ENCODE results near the gene AQP12B. TPM values are rescaled to one million over a fixed set of nuclear protein-coding genes. Genes with fewer than 3 reads are reported as not detected.

The AQP12B gene
- total RNA-seq, 3 donors from 2014 or later, result 0.16 to 10.0 (median 3.9) TPM

DNA sequence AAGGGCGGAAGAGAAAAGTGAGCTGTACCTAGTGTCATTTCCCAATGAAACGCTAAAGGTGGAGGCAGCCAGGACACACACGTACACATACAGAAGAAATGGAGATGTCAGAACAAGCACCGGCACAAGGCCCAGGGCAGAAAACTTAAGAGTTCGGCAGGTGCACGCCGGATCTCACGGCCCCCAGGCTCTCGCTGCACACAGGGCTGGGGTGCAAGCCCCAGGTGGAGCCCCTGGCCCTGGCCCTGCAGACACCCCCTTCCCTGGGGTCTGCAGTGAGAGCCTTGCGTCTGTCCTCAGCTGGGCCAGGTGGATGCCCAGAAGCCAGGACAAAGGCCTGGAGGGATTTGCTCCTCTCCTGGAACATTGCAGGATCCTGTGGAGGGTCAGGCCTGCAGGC lies 45.7 kb upstream of the AQP12B start:
- Histone ChIP-seq H3K9me3 (no peaks in the 10 kb centered on the region), H3K4me1 (ENCODE audit: low read depth) (no peaks in the 10 kb centered on the region), H3K4me3 (no peak overlapping the region), H3K36me3 (ENCODE audit: low read depth) (no peaks in the 10 kb centered on the region)
- ATAC-seq, result no peak
- TF ChIP-seq, protein P1, sequence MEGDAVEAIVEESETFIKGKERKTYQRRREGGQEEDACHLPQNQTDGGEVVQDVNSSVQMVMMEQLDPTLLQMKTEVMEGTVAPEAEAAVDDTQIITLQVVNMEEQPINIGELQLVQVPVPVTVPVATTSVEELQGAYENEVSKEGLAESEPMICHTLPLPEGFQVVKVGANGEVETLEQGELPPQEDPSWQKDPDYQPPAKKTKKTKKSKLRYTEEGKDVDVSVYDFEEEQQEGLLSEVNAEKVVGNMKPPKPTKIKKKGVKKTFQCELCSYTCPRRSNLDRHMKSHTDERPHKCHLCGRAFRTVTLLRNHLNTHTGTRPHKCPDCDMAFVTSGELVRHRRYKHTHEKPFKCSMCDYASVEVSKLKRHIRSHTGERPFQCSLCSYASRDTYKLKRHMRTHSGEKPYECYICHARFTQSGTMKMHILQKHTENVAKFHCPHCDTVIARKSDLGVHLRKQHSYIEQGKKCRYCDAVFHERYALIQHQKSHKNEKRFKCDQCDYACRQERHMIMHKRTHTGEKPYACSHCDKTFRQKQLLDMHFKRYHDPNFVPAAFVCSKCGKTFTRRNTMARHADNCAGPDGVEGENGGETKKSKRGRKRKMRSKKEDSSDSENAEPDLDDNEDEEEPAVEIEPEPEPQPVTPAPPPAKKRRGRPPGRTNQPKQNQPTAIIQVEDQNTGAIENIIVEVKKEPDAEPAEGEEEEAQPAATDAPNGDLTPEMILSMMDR (IDR thresholded peaks at IDR 0.05), result no peak
- intact Hi-C loops (cut with DNase I, micrococcal nuclease), result no loop called here
- no peak for DNase-seq

DNA sequence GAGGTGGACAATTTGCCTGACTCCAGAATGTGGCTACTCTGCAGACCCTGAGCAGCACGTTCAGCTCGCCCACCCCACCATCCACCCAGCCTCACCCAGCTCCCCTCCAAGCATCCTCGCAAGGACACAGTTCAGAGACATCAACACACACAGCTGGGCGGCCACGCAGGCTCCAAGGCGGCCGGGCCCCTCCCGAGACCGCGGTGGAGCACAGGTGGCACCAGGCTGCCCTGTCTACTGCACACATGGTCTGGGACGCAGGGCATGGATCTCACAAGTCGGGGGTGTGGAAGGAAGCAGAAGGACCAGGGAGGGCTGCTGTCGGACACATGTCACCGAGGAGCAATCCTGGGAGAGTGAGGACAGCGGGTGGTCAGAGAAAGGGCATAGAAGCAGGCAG lies 45.2 kb upstream of the AQP12B start:
- TF ChIP-seq, protein P1 (IDR thresholded peaks at IDR 0.05), result no peak
- ATAC-seq (no peak), DNase-seq (no peak)
- Histone ChIP-seq H3K36me3 (ENCODE audit: low read depth) (no peaks in the 10 kb centered on the region), H3K9me3 (no peaks in the 10 kb centered on the region), H3K4me1 (ENCODE audit: low read depth) (no peaks in the 10 kb centered on the region), H3K4me3 (no peak overlapping the region)
- intact Hi-C loops (cut with DNase I, micrococcal nuclease), result no loop called here

DNA sequence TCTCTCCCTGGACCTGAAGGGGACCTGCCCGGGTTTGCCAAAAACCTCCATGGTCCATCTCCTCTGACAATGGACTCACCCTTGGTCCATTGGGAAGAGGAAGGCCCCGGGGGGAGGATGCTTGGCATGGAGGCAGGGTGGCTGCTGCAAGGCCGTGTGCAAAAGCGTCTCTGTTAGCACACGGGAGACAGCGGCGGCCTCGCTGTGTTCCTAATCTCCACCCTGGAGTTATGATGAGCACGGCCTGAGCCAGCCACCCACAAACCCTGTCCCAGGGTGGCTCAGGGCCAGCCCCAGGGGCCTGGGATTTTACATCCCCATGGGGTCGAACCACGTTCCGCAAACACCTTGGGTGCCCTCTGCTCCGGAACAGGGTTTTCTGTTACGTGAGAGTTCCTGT lies 44.8 kb upstream of the AQP12B start:
- Histone ChIP-seq H3K36me3 (ENCODE audit: low read depth) (no peaks in the 10 kb centered on the region), H3K4me3 (no peak overlapping the region), H3K4me1 (ENCODE audit: low read depth) (no peaks in the 10 kb centered on the region), H3K9me3 (no peaks in the 10 kb centered on the region)
- TF ChIP-seq, protein P1 (IDR thresholded peaks at IDR 0.05), result no peak
- intact Hi-C loops (cut with DNase I, micrococcal nuclease), result no loop called here
- no peak for ATAC-seq
- DNase-seq, result no peak

DNA sequence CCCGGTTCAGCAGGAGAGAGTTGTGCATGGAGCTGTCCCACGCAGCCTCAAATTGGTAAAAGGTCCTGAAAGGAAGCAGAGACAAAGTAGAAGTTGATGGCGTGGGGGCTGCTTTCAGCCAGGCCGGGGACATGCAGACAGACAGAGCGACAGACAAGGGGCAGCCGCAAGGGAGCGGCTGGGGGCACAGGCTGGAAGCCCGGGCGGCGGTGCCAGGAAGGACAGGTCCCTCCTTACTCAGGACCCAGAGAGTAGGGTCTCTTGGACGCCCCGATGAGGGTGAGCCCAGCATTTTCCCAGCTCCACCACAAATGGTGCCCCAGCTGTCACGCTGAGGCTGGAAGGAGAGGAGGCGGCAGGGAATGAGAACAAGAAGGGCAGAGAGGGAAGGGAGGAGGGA lies 44.2 kb upstream of the AQP12B start:
- DNase-seq (no peak), ATAC-seq (no peak)
- no peaks in the 10 kb centered on the region for H3K9me3 ChIP-seq
- H3K4me3 ChIP-seq, result no peak overlapping the region
- TF ChIP-seq, protein P1 (IDR thresholded peaks at IDR 0.05), result no peak
- intact Hi-C loops (cut with DNase I, micrococcal nuclease), result no loop called here
- H3K4me1 ChIP-seq (ENCODE audit: low read depth), result no peaks in the 10 kb centered on the region
- H3K36me3 ChIP-seq (ENCODE audit: low read depth), result no peaks in the 10 kb centered on the region

DNA sequence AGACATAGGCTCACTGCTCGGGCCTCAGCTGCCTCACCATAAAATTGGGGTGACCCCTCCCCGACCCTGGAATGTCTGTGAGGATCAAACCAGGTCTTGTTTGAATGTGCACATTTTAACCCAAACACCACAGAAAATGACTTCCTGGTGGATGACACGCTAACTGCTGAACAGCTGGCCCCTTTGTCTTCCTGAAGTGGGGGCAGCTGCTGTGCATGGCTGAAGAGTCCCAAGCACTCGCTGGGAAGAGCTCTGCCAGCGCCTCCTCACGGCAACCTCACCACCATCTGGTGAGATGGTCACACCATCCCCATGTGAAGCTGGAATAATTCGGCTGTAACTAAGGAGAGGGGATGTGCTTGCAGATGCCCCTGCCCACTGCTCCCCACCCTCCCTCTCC lies 43.0 kb upstream of the AQP12B start:
- TF ChIP-seq, protein P1 (IDR thresholded peaks at IDR 0.05), result no peak
- Histone ChIP-seq H3K4me3 (no peak overlapping the region), H3K36me3 (ENCODE audit: low read depth) (no peaks in the 10 kb centered on the region), H3K4me1 (ENCODE audit: low read depth) (no peaks in the 10 kb centered on the region), H3K9me3 (no peaks in the 10 kb centered on the region)
- ATAC-seq (no peak), DNase-seq (no peak)
- intact Hi-C loops (cut with DNase I, micrococcal nuclease), result no loop called here

DNA sequence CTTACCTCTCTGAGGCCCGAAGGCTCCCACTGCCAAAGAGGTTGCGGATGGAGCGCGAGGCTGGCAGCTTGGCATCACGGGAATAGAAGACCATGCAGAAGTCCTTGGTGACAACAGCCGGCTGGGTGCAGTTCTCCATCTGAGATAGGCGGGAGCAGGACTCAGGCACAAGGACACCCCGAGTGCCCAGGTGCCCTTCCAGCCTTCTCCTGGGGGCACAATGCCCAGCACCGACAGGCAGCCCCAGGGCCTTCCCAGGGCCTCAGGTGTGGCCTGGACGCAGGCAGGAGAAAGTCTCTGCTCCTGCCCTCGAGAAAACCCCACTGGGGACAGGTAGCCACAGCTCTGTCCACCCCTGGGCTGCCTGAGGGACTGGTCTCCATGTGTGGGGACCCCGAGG lies 42.6 kb upstream of the AQP12B start:
- no peaks in the 10 kb centered on the region for H3K9me3 ChIP-seq
- no peaks in the 10 kb centered on the region for H3K36me3 ChIP-seq (ENCODE audit: low read depth)
- no peaks in the 10 kb centered on the region for H3K4me1 ChIP-seq (ENCODE audit: low read depth)
- intact Hi-C loops (cut with DNase I, micrococcal nuclease), result no loop called here
- TF ChIP-seq, protein P1 (IDR thresholded peaks at IDR 0.05), result no peak
- ATAC-seq, result no peak
- H3K4me3 ChIP-seq, result no peak overlapping the region
- no peak for DNase-seq

All from mucosa of descending colon (tissue), 3 donors.